GM23338 (cell line): Measurements from ENCODE around the gene GPR171. TPM values are rescaled to one million over a fixed set of nuclear protein-coding genes. Genes with fewer than 3 reads are reported as not detected.

Experiments used
- ATAC-seq: fragments of 200-7000 bp; cut with Tn5 transposase; 3 replicates; pipeline ENCODE4 v1.9.1; 2020
- DNase-seq: peaks from one replicate; pipeline ENCODE4 v3.0.0-alpha.2; 2015; ENCODE audit warnings: low spot score
- H2AFZ ChIP-seq: fragments of 200-600 bp; sonication (generic); 2 replicates; pipeline ENCODE4 v1.8.0; 2016; ENCODE audit warnings: antibody characterized with exemption, mild to moderate bottlenecking, moderate library complexity
- H3F3A ChIP-seq: fragments of 200-600 bp; sonication (generic); replicated peaks from 2 replicates; pipeline ENCODE4 v1.8.0; 2017; ENCODE audit warnings: antibody characterized with exemption, mixed run types, low read depth
- H3K27ac ChIP-seq: fragments of 200-600 bp; sonication (generic); 2 replicates; pipeline ENCODE4 v1.6.1; 2016; ENCODE audit warnings: low read depth
- H3K27me3 ChIP-seq: fragments of 200-600 bp; sonication (generic); 2 replicates; pipeline ENCODE4 v1.8.0; 2016; ENCODE audit warnings: mild to moderate bottlenecking, mixed run types, moderate library complexity; ENCODE audit not compliant: insufficient read depth
- H3K36me3 ChIP-seq: fragments of 200-600 bp; sonication (generic); 2 replicates; pipeline ENCODE4 v1.8.0; 2016; ENCODE audit warnings: mild to moderate bottlenecking; ENCODE audit not compliant: insufficient read depth
- H3K4me1 ChIP-seq: fragments of 200-600 bp; sonication (generic); 2 replicates; pipeline ENCODE4 v1.8.0; 2016; ENCODE audit warnings: mild to moderate bottlenecking, moderate library complexity; ENCODE audit not compliant: insufficient read depth
- H3K4me2 ChIP-seq: fragments of 200-600 bp; sonication (generic); 2 replicates; pipeline ENCODE4 v1.7.1; 2017; ENCODE audit warnings: mixed run types
- H3K4me3 ChIP-seq: fragments of 200-600 bp; sonication (generic); 2 replicates; pipeline ENCODE4 v1.6.1; 2016; ENCODE audit warnings: mixed run types
- H3K79me2 ChIP-seq: fragments of 200-600 bp; sonication (generic); replicated peaks from 2 replicates; pipeline ENCODE4 v1.8.0; 2017; ENCODE audit warnings: mild to moderate bottlenecking; ENCODE audit not compliant: insufficient read depth
- H3K9me2 ChIP-seq: fragments of 200-600 bp; sonication (generic); 2 replicates; pipeline ENCODE4 v1.8.0; 2017; ENCODE audit not compliant: insufficient read depth
- H4K20me1 ChIP-seq: fragments of 200-600 bp; sonication (generic); replicated peaks from 2 replicates; pipeline ENCODE4 v1.8.0; 2017; ENCODE audit warnings: mild to moderate bottlenecking; ENCODE audit not compliant: insufficient read depth
- H3K27ac Mint-ChIP-seq: 2 replicates; pipeline ENCODE4 v1.8.0; 2020; ENCODE audit warnings: inconsistent platforms, mild to moderate bottlenecking, moderate library complexity, mixed read lengths
- H3K27me3 Mint-ChIP-seq: 3 replicates; pipeline ENCODE4 v1.8.0; 2022; ENCODE audit warnings: low read depth, mild to moderate bottlenecking, moderate library complexity, mixed read lengths, inconsistent platforms; ENCODE audit not compliant: insufficient read depth, poor library complexity
- H3K36me3 Mint-ChIP-seq: 3 replicates; pipeline ENCODE4 v1.8.0; 2021; ENCODE audit warnings: low read depth, mild to moderate bottlenecking, inconsistent platforms, moderate library complexity, mixed read lengths
- H3K4me1 Mint-ChIP-seq: 3 replicates; pipeline ENCODE4 v1.8.0; 2020; ENCODE audit warnings: mild to moderate bottlenecking, inconsistent platforms, mixed read lengths
- H3K4me3 Mint-ChIP-seq: 3 replicates; pipeline ENCODE4 v1.8.0; 2021; ENCODE audit warnings: moderate library complexity, mild to moderate bottlenecking, inconsistent platforms, mixed read lengths
- H3K9me3 Mint-ChIP-seq: 3 replicates; pipeline ENCODE4 v1.8.0; 2020; ENCODE audit warnings: moderate library complexity, mild to moderate bottlenecking, inconsistent platforms, mixed read lengths
- CREB1 ChIP-seq: fragments of 250-450 bp; sonication (Bioruptor Pico); IDR thresholded peaks from 2 replicates; pipeline ENCODE4 v1.5.0; 2020; ENCODE audit warnings: low read depth, mild to moderate bottlenecking, moderate library complexity
- ETS1 ChIP-seq: IDR thresholded peaks from 2 replicates; pipeline ENCODE4 v1.6.1; 2016; ENCODE audit warnings: antibody characterized with exemption
- EZH2phosphoT487 ChIP-seq: fragments of 200-600 bp; sonication (generic); IDR thresholded peaks from one replicate; pipeline ENCODE4 v1.8.1; 2018; ENCODE audit warnings: antibody characterized with exemption; ENCODE audit not compliant: unreplicated experiment
- POLR2AphosphoS5 ChIP-seq: IDR thresholded peaks from 2 replicates; pipeline ENCODE4 v1.6.1; 2016; ENCODE audit warnings: antibody characterized with exemption, low read depth
- REST ChIP-seq: IDR thresholded peaks from one replicate; pipeline ENCODE4 v1.6.1; 2018; ENCODE audit warnings: antibody characterized with exemption; ENCODE audit not compliant: unreplicated experiment
- STAT1 ChIP-seq: IDR thresholded peaks from one replicate; pipeline ENCODE4 v1.6.1; 2016; ENCODE audit warnings: antibody characterized with exemption; ENCODE audit not compliant: unreplicated experiment
- ZNF114 ChIP-seq: fragments of 250-450 bp; sonication (Bioruptor Pico); IDR thresholded peaks from 2 replicates; pipeline ENCODE4 v1.5.0; 2020; ENCODE audit warnings: mild to moderate bottlenecking, moderate library complexity
- ZNF331 ChIP-seq: fragments of 250-450 bp; sonication (Bioruptor Pico); IDR thresholded peaks from 2 replicates; pipeline ENCODE4 v1.5.0; 2020; ENCODE audit warnings: low read depth, mild to moderate bottlenecking, moderate library complexity
- ZNF462 ChIP-seq: fragments of 250-450 bp; sonication (Bioruptor Pico); IDR thresholded peaks from 2 replicates; pipeline ENCODE4 v1.5.0; 2020; ENCODE audit warnings: mild to moderate bottlenecking, moderate library complexity
- polyA plus RNA-seq: library from polyadenylated mRNA; unstranded; fragments of >200 nt; fragmentation: Nextera tagmentation; extraction: Ambion mirVana; gene quantifications from 2 replicates; pipeline ENCODE4 v1.2.1, GENCODE V29; 2016
- total RNA-seq: library from RNA; depleted of rRNA; stranded (reverse); fragments of >200 nt; shearing (Covaris generic); gene quantifications from 2 replicates; pipeline ENCODE4 v1.2.3, GENCODE V29; 2014

Gene GPR171
- total and polyA plus RNA-seq, 2 experiments from 2014 or later = 3.4 TPM; not detected in 1

GRCh38 chr3:151225040-151225975 is 22.3 kb upstream of the GPR171 start (continued):
- TF ChIP-seq REST = no peak
- TF ChIP-seq ETS1 = no peak
- no peak for TF ChIP-seq CREB1 (CRISPR knock-in tag)
- TF ChIP-seq ZNF114 (CRISPR knock-in tag) = no peak
- no peak for TF ChIP-seq POLR2AphosphoS5

GRCh38 chr3:151224268-151224866 is 21.4 kb upstream of the GPR171 start:
- no peaks in the 10 kb centered on the region for H3K79me2 ChIP-seq
- no peak for ATAC-seq
- H3K9me2 ChIP-seq = no peaks in the 10 kb centered on the region
- no peak overlapping the region for H3K4me3 Mint-ChIP-seq
- peaks cover 12% of the 10 kb centered on the region for H3K4me1 Mint-ChIP-seq
- H3K27ac Mint-ChIP-seq = no peak overlapping the region
- H3K27ac ChIP-seq = no peak overlapping the region
- peaks cover 34% of the 10 kb centered on the region for H3K36me3 Mint-ChIP-seq
- H3K4me2 ChIP-seq = no peak overlapping the region
- no peaks in the 10 kb centered on the region for H3K36me3 ChIP-seq
- H3K4me1 ChIP-seq = peaks cover 11% of the 10 kb centered on the region; the same call in 1 of the 2 replicates
- H3K27me3 ChIP-seq = no peaks in the 10 kb centered on the region
- no peaks in the 10 kb centered on the region for H3K27me3 Mint-ChIP-seq
- H3F3A ChIP-seq = no peaks in the 10 kb centered on the region
- H3K4me3 ChIP-seq = no peak overlapping the region
- peaks cover 19% of the 10 kb centered on the region for H3K9me3 Mint-ChIP-seq
- no peak for DNase-seq
- no peaks in the 10 kb centered on the region for H4K20me1 ChIP-seq
- H2AFZ ChIP-seq = no peak overlapping the region
- TF ChIP-seq ZNF462 (CRISPR knock-in tag) = no peak
- no peak for TF ChIP-seq ZNF331 (CRISPR knock-in tag)
- TF ChIP-seq STAT1 = no peak
- TF ChIP-seq EZH2phosphoT487 = no peak
